Fibroblast of pulmonary artery (primary cell): ENCODE results near the gene TRIM15.

ENCODE experiments used
- DNase-seq: peaks from one replicate; pipeline ENCODE4 v3.0.0-alpha.2; 2010; ENCODE audit warnings: low read depth
- H3K4me3 ChIP-seq: replicated peaks from 2 replicates; pipeline ENCODE4 v1.5.1; 2011; ENCODE audit warnings: low read depth, mild to moderate bottlenecking, control low read depth, low read length, moderate library complexity
- TF ChIP-seq, protein P1 (sequence below): IDR thresholded peaks from 2 replicates; pipeline ENCODE4 v1.5.1; 2011; ENCODE audit warnings: mild to moderate bottlenecking, control low read depth, low read length, inconsistent platforms; ENCODE audit errors: missing control alignments

Gene TRIM15

DNA sequence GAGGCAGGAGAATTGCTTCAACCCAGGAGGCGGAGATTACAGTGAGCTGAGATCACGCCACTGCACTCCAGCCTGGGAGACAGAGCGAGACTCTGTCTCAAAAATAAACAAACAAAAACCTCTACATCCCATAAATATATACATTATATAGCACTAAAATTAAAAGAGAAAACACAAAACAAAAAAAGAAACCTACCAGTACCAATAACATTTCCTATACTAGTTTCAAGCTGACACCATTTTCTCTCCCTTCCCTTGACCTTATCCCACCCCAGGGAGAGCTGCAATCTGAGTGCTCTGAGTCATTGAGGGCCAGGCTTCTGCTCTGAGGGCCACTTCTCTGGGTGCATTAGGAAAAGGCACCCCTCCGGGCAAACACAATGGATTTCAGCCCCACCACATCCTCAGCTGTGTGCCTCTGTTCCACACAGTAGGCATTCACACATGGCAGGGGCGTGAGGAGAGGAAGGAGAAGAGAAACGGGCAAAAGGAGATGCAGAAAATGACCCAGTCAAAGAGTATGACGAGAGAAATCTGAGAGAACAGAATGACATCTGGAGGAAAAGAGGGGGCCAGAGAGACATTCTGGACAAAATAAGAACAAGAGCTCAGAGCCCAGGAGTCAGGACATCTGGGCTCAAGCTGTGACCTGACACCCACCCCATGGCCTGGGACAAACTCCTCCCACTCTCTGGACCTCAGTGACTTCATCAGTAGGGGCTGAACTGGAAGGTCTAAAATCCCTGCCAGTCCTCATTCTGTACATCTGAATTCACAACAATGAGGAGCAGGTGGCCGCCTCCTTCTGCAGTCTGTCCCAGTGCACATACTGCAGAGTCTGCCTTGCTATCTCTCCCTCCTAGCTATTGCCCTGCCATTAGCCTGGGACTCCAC, 31.7 kb downstream of the TRIM15 start:
- TF ChIP-seq, protein P1, sequence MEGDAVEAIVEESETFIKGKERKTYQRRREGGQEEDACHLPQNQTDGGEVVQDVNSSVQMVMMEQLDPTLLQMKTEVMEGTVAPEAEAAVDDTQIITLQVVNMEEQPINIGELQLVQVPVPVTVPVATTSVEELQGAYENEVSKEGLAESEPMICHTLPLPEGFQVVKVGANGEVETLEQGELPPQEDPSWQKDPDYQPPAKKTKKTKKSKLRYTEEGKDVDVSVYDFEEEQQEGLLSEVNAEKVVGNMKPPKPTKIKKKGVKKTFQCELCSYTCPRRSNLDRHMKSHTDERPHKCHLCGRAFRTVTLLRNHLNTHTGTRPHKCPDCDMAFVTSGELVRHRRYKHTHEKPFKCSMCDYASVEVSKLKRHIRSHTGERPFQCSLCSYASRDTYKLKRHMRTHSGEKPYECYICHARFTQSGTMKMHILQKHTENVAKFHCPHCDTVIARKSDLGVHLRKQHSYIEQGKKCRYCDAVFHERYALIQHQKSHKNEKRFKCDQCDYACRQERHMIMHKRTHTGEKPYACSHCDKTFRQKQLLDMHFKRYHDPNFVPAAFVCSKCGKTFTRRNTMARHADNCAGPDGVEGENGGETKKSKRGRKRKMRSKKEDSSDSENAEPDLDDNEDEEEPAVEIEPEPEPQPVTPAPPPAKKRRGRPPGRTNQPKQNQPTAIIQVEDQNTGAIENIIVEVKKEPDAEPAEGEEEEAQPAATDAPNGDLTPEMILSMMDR, result no peak
- DNase-seq, result no peak
- H3K4me3 ChIP-seq, result no peak overlapping the region

DNA sequence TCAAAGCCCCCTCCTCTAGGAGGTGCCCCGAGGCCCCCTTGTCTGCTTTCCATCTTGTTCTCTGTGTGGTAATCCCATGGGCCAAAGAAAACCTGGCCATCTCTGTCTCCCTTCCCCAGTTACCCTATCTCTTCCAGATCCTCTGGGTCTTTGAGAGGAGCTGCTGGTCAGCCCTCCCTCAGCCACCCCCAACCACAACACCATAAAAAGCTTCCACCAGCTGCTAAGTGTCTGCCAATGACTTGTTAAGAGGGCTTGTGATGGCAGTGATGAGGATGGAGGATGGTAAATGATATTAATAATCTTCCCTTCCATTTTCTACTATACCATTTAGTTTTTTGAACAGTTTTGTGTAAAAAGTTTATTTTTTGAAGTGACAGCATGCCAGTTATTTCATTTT, 32.6 kb downstream of the TRIM15 start:
- TF ChIP-seq, protein P1, result no peak
- no peak overlapping the region for H3K4me3 ChIP-seq
- DNase-seq, result no peak

DNA sequence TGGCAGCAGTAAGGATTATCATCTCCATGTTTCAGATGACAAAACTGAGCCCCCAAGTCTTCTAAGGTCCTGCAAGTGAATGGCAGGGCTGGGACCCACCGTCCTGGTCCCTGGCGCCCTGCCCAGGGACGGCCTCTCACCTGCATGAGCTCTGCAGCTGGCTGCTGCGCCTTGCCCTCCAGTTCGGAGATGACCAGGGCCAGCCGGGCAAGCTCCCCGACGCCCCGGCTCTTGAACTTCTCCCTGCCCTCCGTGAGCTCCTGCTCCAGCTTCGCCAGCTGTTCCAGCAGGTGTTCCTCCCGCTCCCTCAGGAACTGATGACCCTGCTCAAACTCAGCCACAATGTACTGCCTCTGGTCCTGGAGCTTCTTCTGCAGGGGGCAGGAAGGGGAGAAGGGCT, 33.0 kb downstream of the TRIM15 start:
- no peak overlapping the region for H3K4me3 ChIP-seq
- TF ChIP-seq, protein P1, result no peak
- DNase-seq, result no peak

DNA sequence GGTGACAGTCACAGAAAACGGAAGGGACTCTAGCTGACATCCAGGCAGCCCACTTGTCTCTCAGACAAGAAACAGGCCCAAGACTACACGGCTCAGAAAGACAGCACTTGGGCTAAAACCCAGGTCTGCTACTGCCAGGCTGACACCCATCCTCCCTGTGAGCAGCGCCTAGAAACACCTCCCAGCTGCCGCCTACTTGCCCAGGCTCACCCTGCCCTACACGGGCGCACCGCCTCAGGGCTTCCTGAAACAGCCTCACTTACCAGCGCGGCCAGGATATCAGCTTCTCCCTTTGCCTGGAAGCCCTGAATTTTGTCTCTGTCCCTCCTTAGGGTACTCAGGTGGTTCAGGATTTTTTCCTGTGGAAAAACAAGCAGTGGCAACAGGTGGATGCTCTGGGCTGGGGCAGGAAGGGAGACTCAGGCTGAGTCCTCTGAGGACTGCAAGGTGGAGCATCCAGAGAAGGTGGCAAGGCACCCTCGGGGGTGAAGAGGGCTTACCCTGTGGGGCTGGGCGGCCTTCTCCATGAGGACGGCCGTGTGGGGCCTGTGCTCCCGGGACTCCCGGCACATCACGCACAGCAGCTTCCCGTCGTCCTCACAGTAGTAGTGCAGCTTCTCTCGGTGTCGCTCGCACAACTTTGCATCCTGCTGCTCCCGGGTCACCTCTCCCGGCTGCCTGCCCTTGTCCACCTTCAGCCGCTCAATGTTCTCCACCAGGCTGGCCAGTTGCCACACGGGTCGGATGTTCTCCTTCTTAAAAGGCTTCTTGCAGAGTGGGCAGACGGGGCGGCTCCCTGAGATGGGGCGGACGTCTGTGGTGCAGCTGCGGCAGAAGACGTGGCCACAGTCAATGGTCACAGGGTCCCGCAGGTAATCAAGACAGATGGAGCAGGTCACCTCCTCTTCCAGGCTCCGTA, 35.1 kb downstream of the TRIM15 start:
- DNase-seq, result no peak
- TF ChIP-seq, protein P1, result no peak
- no peak overlapping the region for H3K4me3 ChIP-seq

DNA sequence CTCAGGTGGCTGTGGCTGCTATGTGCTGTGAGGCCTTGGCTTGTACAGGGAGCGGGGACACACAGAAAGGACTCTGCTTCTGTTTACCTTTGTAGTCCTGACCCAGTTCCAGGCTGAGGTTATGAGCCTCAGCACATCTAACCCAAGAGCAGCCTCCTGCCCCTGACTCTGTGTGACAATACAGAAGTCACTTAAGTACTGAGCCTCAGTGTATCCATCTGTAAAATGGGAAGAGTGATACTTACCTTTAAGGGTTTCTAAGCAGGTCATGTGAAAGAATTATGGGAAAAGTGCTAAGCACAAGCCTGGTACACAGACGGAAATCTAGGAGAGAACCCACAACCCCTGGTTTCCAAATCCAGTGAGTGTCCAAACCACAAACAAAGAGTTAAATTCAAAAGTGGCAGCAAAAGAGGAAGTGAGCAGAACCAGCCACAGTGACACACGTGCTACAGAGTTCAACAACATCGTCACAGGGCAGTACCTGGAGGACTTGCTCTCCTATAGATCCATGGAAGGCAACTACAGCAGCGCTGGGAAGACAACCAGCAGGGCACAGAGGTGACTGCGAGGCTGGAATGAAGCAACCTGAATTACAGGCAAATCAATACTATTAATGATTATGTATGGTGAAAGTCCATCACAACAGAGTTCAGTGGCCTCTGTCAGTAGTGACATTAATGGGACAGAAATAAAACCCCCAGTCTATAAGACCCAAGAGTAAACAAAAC, 37.4 kb downstream of the TRIM15 start:
- DNase-seq, result no peak
- no peak overlapping the region for H3K4me3 ChIP-seq

DNA sequence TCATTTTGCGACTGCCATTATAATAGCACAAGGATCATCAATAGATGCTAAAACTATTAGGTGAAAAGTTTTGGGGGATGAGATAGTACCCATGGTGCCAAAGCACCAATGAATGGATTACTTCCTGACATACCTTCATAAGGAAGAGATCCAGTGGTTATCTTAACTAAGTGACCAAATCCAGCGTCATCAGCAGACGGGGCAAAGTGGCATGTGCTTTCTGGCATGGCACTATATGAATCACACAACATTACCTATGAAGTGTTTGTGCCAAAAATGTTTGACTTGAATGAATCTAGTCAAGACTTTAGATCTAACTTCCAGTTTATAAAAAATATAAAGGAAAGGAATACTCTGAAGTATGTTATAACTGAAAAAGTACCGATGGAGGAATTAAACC, 39.0 kb downstream of the TRIM15 start:
- H3K4me3 ChIP-seq, result no peak overlapping the region
- DNase-seq, result no peak
- TF ChIP-seq, protein P1, result no peak

More for the DNA sequence above, 37.4 kb downstream of the TRIM15 start:
- TF ChIP-seq, protein P1, result no peak
